ENCODE data around the gene SETDB2.

GRCh38 chr13:49403996-49404702 lies 39.9 kb upstream of the SETDB2 start:
- TF ChIP-seq CTCF (IDR thresholded peaks at IDR 0.05 in 4 of 5, conservative IDR thresholded peaks at IDR 0.05 in 1 of 5) = no peak
- TF ChIP-seq POLR2A (IDR thresholded peaks at IDR 0.05) = no peak
